ENCODE results near the gene LTBP1.

- TF ChIP-seq EZH2 (IDR thresholded peaks at IDR 0.05; ENCODE audit: insufficient read depth, poor library complexity, severe bottlenecking) (no peak), EZH2phosphoT487 (IDR thresholded peaks at IDR 0.05; ENCODE audit: insufficient read depth, low read depth) (no peak)
These were observed 389.4 kb downstream of the LTBP1 start for GRCh38 chr2:33336036-33336625.
